ENCODE data around the gene SH3GLB1. TPM values are rescaled to one million over a fixed set of nuclear protein-coding genes. Genes with fewer than 3 reads are reported as not detected.

Gene SH3GLB1
- total RNA-seq, 1 experiment from 2014 or later = 47.6 TPM

- CTCF ChIA-PET = no interaction called here
Observed at GRCh38 chr1:86769065-86769464, 64.7 kb downstream of the SH3GLB1 start.

GRCh38 chr1:86773341-86774288 lies 69.2 kb downstream of the SH3GLB1 start:
- Histone ChIP-seq H3K4me2 (peak overlapping the region; percentile 85), H3K9me2 (ENCODE audit: insufficient read depth) (no peaks in the 10 kb centered on the region), H3K4me1 (replicated peaks; ENCODE audit: insufficient read depth) (peaks cover 43% of the 10 kb centered on the region), H3K79me2 (ENCODE audit: low read depth) (no peaks in the 10 kb centered on the region), H3K27ac (peak overlapping the region; percentile 83), H2AFZ (peak overlapping the region; percentile 4; the same call in 1 of the 2 replicates), H3F3A (ENCODE audit: insufficient read depth, low read depth) (peaks cover 38% of the 10 kb centered on the region), H3K9me3 (ENCODE audit: insufficient read depth, low read depth) (no peaks in the 10 kb centered on the region), H3K27me3 (ENCODE audit: insufficient read depth, low read depth) (no peaks in the 10 kb centered on the region), H4K20me1 (ENCODE audit: insufficient read depth) (no peaks in the 10 kb centered on the region), H3K36me3 (ENCODE audit: low read depth) (no peaks in the 10 kb centered on the region), H3K4me3 (peak overlapping the region; percentile 40; the same call in 1 of the 2 replicates)
- no peak for TF ChIP-seq EZH2 (IDR thresholded peaks at IDR 0.05; ENCODE audit: low read depth)
- TF ChIP-seq, protein P1, sequence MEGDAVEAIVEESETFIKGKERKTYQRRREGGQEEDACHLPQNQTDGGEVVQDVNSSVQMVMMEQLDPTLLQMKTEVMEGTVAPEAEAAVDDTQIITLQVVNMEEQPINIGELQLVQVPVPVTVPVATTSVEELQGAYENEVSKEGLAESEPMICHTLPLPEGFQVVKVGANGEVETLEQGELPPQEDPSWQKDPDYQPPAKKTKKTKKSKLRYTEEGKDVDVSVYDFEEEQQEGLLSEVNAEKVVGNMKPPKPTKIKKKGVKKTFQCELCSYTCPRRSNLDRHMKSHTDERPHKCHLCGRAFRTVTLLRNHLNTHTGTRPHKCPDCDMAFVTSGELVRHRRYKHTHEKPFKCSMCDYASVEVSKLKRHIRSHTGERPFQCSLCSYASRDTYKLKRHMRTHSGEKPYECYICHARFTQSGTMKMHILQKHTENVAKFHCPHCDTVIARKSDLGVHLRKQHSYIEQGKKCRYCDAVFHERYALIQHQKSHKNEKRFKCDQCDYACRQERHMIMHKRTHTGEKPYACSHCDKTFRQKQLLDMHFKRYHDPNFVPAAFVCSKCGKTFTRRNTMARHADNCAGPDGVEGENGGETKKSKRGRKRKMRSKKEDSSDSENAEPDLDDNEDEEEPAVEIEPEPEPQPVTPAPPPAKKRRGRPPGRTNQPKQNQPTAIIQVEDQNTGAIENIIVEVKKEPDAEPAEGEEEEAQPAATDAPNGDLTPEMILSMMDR (conservative IDR thresholded peaks at IDR 0.05) = no peak
- peak in 1 of 2 experiments; percentile 89 for DNase-seq
- ChIA-PET POLR2A (ENCODE audit: unreplicated experiment) (interaction anchor here (0.6 to 0.7 kb wide), 2 partner anchors 97 to 384 kb away, joined by 5 to 8 read pairs; no protein-coding TSS in a partner anchor), CTCF (interaction anchor here (1.0 to 1.1 kb wide), 2 partner anchors 20 to 31 kb away, joined by 4 to 5 read pairs; no protein-coding TSS in a partner anchor)
- no TSS peak for BruUV-seq (replicated peaks)
- intact Hi-C loops (cut with micrococcal nuclease; ENCODE audit: unreplicated experiment) = no loop called here

More at GRCh38 chr1:86769065-86769464, 64.7 kb downstream of the SH3GLB1 start:
- H4K20me1 ChIP-seq (ENCODE audit: insufficient read depth) = no peaks in the 10 kb centered on the region
- H3K9me2 ChIP-seq (ENCODE audit: insufficient read depth) = no peaks in the 10 kb centered on the region
- H3K36me3 ChIP-seq (ENCODE audit: low read depth) = no peaks in the 10 kb centered on the region
- no peak overlapping the region for H3K27ac ChIP-seq
- no peaks in the 10 kb centered on the region for H3K27me3 ChIP-seq (ENCODE audit: insufficient read depth, low read depth)
- no peak overlapping the region for H3K4me3 ChIP-seq
- BruUV-seq (replicated peaks) = no TSS peak
- no peak overlapping the region for H3K4me2 ChIP-seq
- TF ChIP-seq EZH2 (IDR thresholded peaks at IDR 0.05; ENCODE audit: low read depth) = no peak
- TF ChIP-seq, protein P1 (conservative IDR thresholded peaks at IDR 0.05) = no peak
- POLR2A ChIA-PET (ENCODE audit: unreplicated experiment) = no interaction called here
- no peaks in the 10 kb centered on the region for H3K79me2 ChIP-seq (ENCODE audit: low read depth)
- no peak overlapping the region for H2AFZ ChIP-seq
- peaks cover 20% of the 10 kb centered on the region for H3F3A ChIP-seq (ENCODE audit: insufficient read depth, low read depth)
- H3K4me1 ChIP-seq (replicated peaks; ENCODE audit: insufficient read depth) = peaks cover 16% of the 10 kb centered on the region
- DNase-seq = no peak
- intact Hi-C loops (cut with micrococcal nuclease; ENCODE audit: unreplicated experiment) = no loop called here
- no peaks in the 10 kb centered on the region for H3K9me3 ChIP-seq (ENCODE audit: insufficient read depth, low read depth)

- no TSS peak for BruUV-seq (replicated peaks)
- Histone ChIP-seq H3K36me3 (ENCODE audit: low read depth) (no peaks in the 10 kb centered on the region), H3K79me2 (ENCODE audit: low read depth) (no peaks in the 10 kb centered on the region), H3K27me3 (ENCODE audit: insufficient read depth, low read depth) (no peaks in the 10 kb centered on the region), H3F3A (ENCODE audit: insufficient read depth, low read depth) (peaks cover 46% of the 10 kb centered on the region), H3K4me3 (peak overlapping the region; percentile 40; the same call in 1 of the 2 replicates), H3K27ac (peak overlapping the region; percentile 83), H3K9me2 (ENCODE audit: insufficient read depth) (no peaks in the 10 kb centered on the region), H3K4me1 (replicated peaks; ENCODE audit: insufficient read depth) (peaks cover 52% of the 10 kb centered on the region), H3K9me3 (ENCODE audit: insufficient read depth, low read depth) (no peaks in the 10 kb centered on the region), H4K20me1 (ENCODE audit: insufficient read depth) (no peaks in the 10 kb centered on the region), H3K4me2 (peak overlapping the region; percentile 85), H2AFZ (peak overlapping the region; percentile 30)
- TF ChIP-seq, protein P1 (conservative IDR thresholded peaks at IDR 0.05) = no peak
- no peak for TF ChIP-seq EZH2 (IDR thresholded peaks at IDR 0.05; ENCODE audit: low read depth)
- ChIA-PET POLR2A (ENCODE audit: unreplicated experiment) (interaction anchor here (0.7 kb wide), 1 partner anchor 385 kb away, joined by 5 read pairs; no protein-coding TSS in a partner anchor), CTCF (interaction anchor here (1.0 to 1.1 kb wide), 2 partner anchors 21 to 32 kb away, joined by 4 to 5 read pairs; no protein-coding TSS in a partner anchor)
- intact Hi-C loops (cut with micrococcal nuclease; ENCODE audit: unreplicated experiment) = no loop called here
- peak; percentile 65 to 96 for DNase-seq
Observed at GRCh38 chr1:86774305-86775295, 70.2 kb downstream of the SH3GLB1 start.

Data from PC-9 (cell line).